GM19035 (cell line): ENCODE data around the gene CDK3.
A peak's percentile ranks its signal among the peaks of the same experiment; 100 is the strongest.
"Not testable (repeated sequence)": the region's sequence is repeated elsewhere in the genome, so short reads cannot be mapped to it uniquely, and the experiment has no call there.

Experiments used
- ATAC-seq: cut with Tn5 transposase; IDR thresholded peaks from one replicate; pipeline ENCODE4 v1.9.1; 2021; ENCODE audit not compliant: unreplicated experiment

CDK3 gene

DNA sequence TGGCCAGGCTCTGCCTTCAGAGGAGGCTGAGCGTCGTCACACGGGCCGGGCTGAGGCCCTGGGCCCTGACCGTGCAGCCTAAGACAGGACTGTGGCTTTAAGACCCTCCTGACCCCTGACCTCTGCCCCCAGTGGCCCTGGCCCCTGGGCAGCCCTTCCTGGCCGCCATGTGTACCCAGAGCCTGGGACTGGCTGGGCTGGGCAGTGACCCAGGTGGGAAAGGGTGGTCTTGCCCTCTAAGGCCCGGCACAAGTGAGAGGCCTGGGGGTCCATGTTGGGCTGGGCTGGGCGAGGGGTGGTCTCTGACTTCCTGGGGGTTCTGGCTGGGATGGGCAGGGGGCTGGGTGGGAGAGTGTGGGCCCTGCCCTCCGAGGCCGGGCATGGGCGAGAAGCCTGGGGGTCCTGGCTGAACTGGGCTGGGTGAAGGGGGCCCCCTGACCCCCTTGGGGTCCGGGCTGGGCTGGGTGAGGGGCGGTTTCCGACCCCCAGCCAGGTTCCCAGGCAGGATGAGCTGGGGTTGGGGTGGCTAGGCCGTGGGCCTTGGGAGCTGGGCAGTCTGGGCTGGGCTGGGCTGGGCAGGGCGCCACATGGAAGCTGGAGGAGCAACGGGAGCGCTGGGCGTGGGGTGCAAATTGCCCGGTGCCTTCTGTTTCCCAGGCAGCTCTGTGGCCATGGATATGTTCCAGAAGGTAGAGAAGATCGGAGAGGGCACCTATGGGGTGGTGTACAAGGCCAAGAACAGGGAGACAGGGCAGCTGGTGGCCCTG, at the start of gene CDK3:
CDK3 (plus strand) TSS at position 101 of the 767 bp plus-strand sequence; CDS start at position 672, 571 bp downstream.
- ATAC-seq: no peak

DNA sequence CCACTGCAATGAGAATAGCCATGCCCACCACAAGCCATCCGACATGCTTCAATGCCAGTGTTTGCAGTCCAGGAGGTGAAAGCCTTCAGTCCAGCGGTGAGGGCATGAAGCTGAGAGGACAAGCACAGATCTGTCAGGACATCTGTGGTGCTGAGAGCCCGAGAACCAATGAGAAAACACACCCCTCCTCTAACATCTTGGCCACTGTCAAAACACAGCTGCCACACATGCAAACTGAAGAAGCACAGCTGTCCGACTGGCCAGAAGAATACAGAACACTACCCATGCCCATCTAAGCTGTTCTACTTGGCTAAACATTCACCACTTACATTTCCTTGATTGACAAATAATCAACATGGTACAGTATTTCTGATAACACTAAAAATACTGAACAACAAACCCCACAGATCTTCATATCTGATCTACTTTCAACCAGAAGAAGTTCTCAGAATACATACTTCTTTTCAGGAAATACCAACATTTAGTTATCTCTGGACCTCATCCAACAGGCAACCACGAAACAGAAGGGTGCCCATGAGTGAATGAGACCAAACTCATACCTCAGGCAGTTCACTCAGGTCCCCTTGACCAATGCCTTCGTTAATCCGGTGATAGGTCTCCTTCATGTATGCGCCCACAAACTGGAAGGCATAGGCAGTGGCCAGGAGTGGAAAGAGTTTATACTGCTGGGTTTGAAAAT, 49.6 kb upstream of the CDK3 start:
- ATAC-seq: no peak

DNA sequence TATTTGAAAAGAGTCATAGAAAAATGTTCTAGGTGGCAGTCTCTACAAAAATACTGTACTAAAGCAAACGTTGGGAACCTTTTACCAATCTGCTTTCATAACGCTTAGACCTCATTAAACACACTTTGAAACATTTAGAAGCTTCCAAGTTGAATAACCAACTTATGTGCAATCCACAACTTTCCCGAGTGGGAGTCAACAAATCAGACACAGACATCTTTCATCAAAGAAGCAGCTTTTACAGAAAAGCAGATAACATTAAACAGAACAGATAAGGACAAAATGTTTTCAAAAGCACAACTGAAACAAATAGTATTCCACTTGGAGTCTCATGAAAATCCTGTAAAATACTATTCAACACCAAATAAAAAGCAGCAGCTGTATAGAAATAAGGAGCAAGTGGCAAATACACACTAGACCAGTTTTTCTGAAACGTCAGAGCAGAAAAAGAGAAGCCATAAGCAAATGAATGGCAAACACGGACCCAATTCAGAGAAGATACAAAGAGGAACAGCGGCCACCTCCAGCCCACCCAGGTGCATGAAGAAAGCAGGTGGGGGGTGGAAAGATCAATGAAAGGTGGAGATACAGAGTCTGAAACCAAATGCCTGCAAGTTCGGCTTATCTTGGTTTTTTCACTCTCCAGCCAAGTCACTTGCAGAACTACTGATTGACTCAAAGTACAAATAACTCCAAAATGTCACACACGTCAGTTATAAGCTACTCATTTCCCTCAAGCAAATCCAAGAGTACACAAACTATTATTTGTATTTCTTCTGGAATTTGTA, 41.4 kb upstream of the CDK3 start:
- no peak for ATAC-seq

GRCh38 chr17:75959839-75960511, 40.7 kb upstream of the CDK3 start:
- ATAC-seq: no peak

DNA sequence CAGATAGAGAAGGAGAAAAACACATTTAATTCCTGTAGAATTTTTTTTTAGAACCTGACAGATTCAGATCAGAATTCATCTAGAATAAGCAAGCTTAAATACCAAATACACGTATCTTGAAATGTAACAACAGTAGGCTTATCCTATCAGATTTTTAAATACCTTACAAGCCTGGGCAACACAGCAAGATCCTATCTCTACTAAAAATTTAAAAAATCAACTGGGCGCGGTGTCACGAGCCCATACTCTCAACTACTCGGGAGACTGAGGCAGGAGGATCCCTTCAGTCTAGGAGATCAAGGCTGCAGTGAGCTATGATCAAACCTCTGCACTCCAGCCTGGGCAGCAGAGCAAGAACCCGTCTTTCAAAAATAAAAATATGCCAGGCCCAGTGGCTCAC, 35.2 kb upstream of the CDK3 start:
- no peak for ATAC-seq

DNA sequence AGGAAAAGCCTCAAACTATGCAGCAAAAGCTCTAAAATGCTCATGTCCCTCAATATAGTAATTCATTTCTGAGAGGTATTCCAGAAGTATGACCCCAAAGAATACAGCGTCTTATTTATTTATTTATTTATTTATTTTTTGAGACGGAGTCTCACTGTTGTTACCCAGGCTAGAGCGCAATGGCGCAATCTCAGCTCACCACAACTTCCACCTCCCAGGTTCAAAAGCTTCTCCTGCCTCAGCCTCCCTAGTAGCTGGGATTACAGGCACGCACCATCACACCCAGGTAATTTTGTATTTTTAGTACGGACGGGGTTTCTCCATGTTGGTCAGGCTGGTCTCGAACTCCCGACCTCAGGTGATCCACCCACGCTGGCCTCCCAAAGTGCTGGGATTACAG, 31.6 kb upstream of the CDK3 start:
- ATAC-seq: not testable (repeated sequence)

DNA sequence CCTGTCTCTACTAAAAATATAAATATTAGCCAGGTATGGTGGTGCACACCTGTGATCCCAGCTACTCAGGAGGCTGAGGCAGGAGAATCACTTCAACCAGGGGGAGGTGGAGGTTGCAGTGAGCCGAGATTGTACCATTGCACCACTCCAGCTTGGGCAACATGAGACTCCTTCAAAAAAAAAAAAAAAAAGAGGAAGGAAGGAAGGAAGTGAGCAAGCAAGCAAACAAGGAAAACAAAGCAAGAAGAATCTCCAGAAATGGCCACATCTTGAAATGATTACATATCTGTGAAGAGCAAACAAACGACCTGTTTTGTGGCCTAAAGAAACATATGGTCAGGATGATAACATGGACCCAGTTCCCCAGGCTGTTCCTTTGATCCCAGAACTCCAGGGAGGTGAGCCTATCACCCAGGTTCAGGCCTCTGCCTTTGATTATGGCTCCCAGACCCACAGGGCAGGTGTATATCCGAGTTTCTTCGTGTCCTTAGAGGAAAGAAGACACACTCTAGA, 30.6 kb upstream of the CDK3 start:
- ATAC-seq: no peak

DNA sequence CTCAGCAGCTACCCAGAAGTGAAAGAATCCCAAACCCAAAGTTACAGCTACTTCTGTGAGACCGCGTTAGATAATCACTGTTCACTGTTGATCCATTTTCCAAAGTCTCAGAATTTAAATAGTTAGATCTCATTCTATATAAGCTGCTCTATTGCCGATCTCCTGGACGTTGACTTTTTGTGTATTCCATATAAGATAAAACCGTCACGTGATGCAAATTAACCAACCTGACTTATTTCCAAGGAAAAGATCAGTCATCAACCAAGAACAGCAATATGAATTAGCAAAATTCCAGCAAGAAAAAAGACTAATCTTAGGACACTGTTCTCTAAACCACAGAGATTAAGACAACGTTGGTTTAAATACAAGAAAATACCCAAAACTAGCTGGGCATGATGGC, 30.0 kb upstream of the CDK3 start:
- no peak for ATAC-seq

DNA sequence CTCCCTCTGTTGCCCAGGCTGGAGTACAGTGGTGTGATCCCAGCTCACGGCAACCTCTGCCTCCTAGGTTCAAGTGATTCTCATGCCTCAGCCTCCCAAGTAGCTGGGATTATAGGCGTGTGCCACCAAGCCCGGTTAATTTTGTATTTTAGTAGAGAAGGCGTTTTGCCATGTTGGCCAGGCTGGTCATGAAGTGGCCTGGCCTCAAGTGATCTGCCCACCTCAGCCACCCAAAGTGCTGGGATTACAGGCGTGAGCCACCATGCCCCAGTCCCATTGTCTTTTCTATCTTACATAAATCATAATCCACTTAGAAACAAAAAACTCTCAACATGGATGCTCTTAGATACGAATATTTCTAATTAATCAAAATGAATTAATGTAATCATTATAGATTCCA, 25.5 kb upstream of the CDK3 start:
- not testable (repeated sequence) for ATAC-seq

DNA sequence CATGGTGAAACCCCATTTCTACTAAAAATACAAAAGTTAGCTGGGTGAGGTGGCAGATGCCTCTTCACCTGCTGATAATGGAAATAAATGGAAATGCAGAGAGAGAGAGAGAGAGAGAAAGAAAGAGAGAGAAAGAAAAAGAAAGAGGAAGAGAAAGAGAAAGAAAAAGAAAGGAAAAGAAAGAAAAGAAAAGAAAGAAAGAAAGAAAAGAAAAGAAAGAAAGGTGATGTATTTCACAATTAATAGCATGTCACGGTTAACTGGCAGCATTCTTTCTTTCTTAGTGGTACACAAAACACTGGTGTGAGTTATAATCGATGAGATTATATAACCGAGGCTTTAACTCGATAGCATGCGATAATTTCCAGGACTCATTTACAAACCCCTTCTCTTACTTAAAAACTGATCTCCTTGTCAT, 24.9 kb upstream of the CDK3 start:
- ATAC-seq: no peak

DNA sequence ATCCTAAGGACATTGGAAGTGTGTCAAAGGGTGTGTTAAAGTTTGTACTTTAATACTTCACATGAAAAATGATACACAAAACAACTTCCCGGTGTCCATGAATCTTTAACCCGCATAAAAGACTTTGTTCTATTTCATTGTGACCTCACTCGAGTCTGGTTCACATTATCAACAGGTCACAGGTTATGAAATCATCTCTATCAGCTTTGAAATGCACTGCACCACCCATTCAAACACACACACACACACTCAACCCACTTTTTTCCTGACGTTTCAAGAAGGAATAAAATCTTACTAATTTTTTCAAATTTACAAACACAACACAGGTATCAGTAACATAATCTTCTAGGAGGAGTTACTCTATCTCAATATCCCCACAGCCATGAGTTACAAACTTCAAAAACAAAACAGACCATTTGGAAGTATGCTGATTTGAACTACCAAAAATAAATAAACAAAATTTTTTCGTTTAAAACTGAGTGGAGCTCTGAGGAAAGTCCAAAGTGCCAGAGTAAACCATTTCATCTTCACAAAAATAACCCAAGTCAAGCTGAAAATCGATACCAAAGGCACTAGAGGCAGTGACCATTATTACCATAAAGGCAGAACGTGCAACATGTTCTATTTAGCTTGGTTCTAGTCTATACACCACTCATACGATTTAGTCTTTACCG, 24.3 kb upstream of the CDK3 start:
- ATAC-seq: no peak

DNA sequence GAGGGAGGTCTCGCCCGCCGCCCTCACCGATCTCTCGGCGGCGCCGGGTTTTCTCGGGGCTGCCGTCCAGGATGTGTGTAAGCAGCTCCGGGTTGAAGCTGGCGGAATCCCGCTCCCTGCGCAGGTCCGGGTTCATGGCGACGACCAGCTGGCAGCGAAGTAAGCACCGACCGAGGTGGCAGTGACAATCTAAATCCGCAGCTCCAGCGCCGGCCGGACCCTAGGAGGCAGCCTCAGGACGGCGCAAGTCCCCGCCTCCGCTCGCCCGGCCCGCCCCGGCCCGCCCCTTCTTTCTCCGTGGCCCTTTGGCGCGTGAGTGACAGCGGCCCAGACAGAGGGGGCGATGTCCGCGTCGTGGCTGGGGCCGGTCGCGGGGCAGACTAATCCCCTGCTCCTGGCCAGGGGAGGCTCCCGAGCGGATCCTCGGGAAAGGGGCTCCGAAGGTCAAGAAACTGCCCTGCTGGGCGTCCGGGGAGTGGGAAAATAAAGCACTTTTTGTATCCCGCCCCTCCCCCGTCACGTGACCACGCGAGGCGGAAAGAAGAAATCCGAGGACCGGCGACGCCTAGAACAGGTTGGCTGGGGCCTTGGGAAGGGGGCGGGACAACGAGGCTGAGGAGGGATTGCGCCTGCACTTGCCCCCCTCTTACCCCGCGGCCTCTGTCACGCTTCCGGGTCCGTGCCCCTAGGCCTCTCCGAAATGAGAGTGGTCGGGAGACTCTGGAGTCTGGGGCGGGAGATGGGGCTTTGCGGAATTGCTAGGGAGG, 21.5 kb upstream of the CDK3 start, which contains the start of the genes ACOX1 and TEN1:
ACOX1 (minus strand) TSS at position 229 of the 767 bp plus-strand sequence; CDS start at position 136, 93 bp downstream.
TEN1 (plus strand) TSS at position 303 of the 767 bp plus-strand sequence. CDS start 6,953 bp downstream, outside the sequence.
- peak; percentile 88 for ATAC-seq

GRCh38 chr17:75979705-75980187, 20.9 kb upstream of the CDK3 start:
- peak; percentile 19 for ATAC-seq

- no peak for ATAC-seq
Observed at GRCh38 chr17:75980188-75981018, 20.3 kb upstream of the CDK3 start.

DNA sequence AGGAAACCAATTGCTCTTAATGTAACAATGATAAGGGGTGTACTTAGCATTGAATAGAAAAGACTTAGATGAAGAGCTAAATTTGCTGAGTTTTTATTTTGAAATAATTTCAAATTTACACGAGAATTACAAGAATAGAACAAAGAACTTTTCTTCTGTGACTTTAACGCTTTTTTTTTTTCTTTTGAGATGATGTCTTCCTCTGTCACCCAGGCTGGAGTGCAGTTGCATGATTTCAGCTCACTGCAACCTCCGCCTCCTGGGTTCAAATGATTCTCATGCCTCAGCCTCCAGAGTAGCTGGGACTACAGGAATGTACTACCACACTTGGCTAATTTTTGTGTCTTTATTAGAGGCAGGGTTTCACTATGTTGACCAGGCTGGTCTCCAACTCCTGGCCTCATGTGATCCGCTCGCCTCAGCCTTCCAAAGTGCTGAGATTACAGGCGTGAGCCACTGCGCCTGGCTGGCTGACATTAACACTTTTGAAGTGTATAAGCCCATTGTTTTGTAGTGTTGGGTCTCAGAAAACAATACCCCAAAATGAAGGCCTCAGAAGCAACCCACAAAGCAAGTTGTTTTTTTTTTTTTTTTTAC, 19.5 kb upstream of the CDK3 start:
- no peak for ATAC-seq

DNA sequence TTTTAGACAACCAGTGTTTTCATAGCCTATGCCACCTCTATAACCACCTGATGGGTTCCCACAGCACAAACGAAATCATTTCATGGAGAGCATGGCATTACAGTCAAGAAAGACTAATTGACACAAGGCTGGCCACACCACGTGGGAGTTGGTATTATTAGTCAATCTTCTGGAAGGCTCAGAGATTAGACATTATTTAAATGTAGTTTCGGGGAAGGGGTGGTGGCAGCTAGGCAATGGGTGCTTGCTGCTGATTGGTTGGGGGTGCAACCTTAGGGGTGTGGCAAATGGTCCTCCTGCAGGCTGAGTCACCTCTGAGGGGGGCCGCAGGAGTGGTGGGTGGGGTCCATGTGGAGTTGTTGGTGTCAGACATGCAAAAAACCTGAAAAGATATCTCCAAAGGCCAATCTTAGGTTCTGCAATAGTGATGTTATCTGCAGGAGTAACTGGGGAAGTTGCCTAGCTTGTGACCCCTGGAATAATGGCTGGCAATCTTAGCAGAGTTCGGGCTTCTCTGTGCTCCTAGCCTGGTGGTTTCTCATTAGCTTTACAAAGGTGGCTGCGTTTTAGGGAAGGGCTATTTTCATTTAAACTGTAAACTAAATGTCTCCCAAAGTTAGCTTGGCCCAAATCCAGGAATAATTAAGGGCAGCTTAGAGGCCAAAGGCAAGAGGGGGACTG, 17.0 kb upstream of the CDK3 start:
- ATAC-seq: no peak

- no peak for ATAC-seq
Observed at GRCh38 chr17:75985986-75986385, 14.7 kb upstream of the CDK3 start.
